ENCODE results near the gene TANGO2. TPM values are rescaled to one million over a fixed set of nuclear protein-coding genes. Genes with fewer than 3 reads are reported as not detected.

The TANGO2 gene
- polyA plus RNA-seq, 1 of the 3 experiments (the other 2 are of a cell fraction) = 20.7 TPM

GRCh38 chr22:20113551-20114310 is 92.8 kb downstream of the TANGO2 start:
- Histone ChIP-seq H3K4me2 (no peak overlapping the region), H3K9me2 (no peaks in the 10 kb centered on the region), H2AFZ (ENCODE audit: low read depth) (no peak overlapping the region), H3K27ac (ENCODE audit: low read depth in 2 of 2, low read length in 1 of 2) (no peak overlapping the region; a peak in 1 of 4 replicates), H3K9ac (no peak overlapping the region), H3K27me3 (ENCODE audit: insufficient read depth) (no peaks in the 10 kb centered on the region), H3K79me2 (ENCODE audit: insufficient read depth) (peaks cover 38% of the 10 kb centered on the region), H3K4me3 (ENCODE audit: low read depth in 2 of 2, low read length in 1 of 2) (no peak overlapping the region), H3K4me1 (ENCODE audit: control insufficient read depth in 1 of 2, insufficient read depth in 2 of 2, low read depth in 1 of 2, low read length in 1 of 2) (peaks cover 10 to 19% of the 10 kb centered on the region in 2 experiments; a peak in 3 of 4 replicates), H3K9me3 (no peaks in the 10 kb centered on the region), H4K20me1 (ENCODE audit: insufficient read depth) (0 out of 2 replicates have a peak, but pooled peaks cover 8% of the 10 kb centered on the region), H3F3A (replicated peaks; ENCODE audit: insufficient read depth) (peaks cover 16% of the 10 kb centered on the region), H3K36me3 (replicated peaks in 1 of 2; ENCODE audit: control insufficient read depth in 1 of 2, insufficient read depth in 2 of 2, low read length in 1 of 2) (peaks cover 15 to 67% of the 10 kb centered on the region in 2 experiments)
- DNase-seq = no peak
- CTCF ChIA-PET = interaction anchor here (0.5 kb wide), 1 partner anchor 206 kb away, joined by 3 read pairs; no protein-coding TSS in a partner anchor
- 98% methylated on average over 13 of the region's 19 CpGs for WGBS (ENCODE audit: low lambda C conversion rate)
- POLR2A ChIA-PET = interaction anchor here (1.7 kb wide), 1 partner anchor 14 kb away, joined by 5 read pairs; no protein-coding TSS in a partner anchor
- TF ChIP-seq JUND (IDR thresholded peaks at IDR 0.05) (no peak), RAD21 (IDR thresholded peaks at IDR 0.05; ENCODE audit: low read length) (no peak), MXI1 (IDR thresholded peaks at IDR 0.05; ENCODE audit: low read depth, low read length) (no peak), FOXM1 (IDR thresholded peaks at IDR 0.05; ENCODE audit: low read depth) (no peak), SIN3A (IDR thresholded peaks at IDR 0.05; ENCODE audit: borderline replicate concordance, low read depth, low read length) (no peak), PBX3 (IDR thresholded peaks at IDR 0.05) (no peak), GABPA (IDR thresholded peaks at IDR 0.05; ENCODE audit: low read depth) (no peak), CTCF (IDR thresholded peaks at IDR 0.05) (no peak), EZH2phosphoT487 (IDR thresholded peaks at IDR 0.05; ENCODE audit: borderline replicate concordance, low read depth) (no peak), FOXJ3 (CRISPR knock-in tag; IDR thresholded peaks at IDR 0.05) (no peak), RXRA (IDR thresholded peaks at IDR 0.05; ENCODE audit: borderline replicate concordance, low read depth) (no peak), GATA2 (CRISPR knock-in tag; IDR thresholded peaks at IDR 0.05) (no peak), USF1 (IDR thresholded peaks at IDR 0.05; ENCODE audit: borderline replicate concordance, low read depth) (no peak), REST (IDR thresholded peaks at IDR 0.05; ENCODE audit: low read depth, low read length) (no peak), FOSL2 (IDR thresholded peaks at IDR 0.05; ENCODE audit: borderline replicate concordance, low read depth) (no peak), ELF1 (IDR thresholded peaks at IDR 0.05) (no peak), MAX (IDR thresholded peaks at IDR 0.05; ENCODE audit: low read depth) (no peak), POLR2AphosphoS5 (IDR thresholded peaks at IDR 0.05; ENCODE audit: low read depth, low read length) (no peak; the same call in none of the 2 replicates)
